AML-193 (cell line): ENCODE data around the gene ZNF260.

ENCODE experiments used
- DNase-seq, 2 experiments: peaks; one replicate each; lab custom pipeline; 2025; lab: John Stamatoyannopoulos, UW

ZNF260 gene

DNA sequence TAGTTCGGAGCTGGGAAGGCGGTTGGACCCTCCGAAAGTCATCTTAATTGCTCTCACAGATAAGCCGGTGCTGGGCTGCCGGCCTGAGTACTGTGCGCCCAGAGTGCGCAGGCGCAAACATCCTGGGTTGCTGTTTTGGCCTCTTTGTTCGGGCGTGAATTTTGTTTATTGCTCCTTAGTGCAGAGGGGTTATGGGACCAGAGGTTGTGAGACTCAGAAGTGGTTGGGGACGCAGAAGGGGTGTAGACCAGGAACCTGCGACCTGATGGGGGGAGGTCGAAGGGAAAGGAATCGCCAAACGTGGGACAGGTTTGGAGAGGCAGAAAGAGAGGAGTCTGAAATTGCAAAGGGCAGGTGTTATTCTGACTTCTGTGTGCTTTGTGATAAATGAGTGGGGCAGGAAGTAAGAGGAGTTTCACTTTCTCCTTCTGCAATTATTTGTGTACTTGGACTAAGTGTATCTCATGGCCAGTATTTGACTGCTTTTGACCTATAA, 38.1 kb downstream of the ZNF260 start:
- DNase-seq: peak in 1 of 2 experiments; percentile 85

- peak; percentile 89 to 95 for DNase-seq
Measured at GRCh38 chr19:36489118-36489919, 38.8 kb downstream of the ZNF260 start, which contains the start of gene ZNF566. Gene ZNF566, minus strand, starts transcription at chr19:36489561. Its CDS starts 13,004 bp downstream, at chr19:36476557.

DNA sequence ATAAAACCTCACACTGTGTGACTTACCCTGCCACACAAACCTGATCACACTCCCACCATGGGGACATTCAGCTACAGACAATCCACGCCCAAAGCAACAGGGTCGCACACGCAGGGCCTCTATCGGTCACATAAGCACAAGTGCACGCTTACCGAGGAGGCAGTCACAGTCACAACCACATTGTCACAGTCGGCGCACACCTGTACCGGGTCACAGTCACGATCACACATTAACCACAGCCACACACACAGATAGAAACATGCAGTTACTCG, 39.3 kb downstream of the ZNF260 start:
- DNase-seq: peak; percentile 28 to 32

GRCh38 chr19:36488118-36488845, 39.8 kb downstream of the ZNF260 start:
- DNase-seq: no peak

GRCh38 chr19:36483653-36484052, 44.4 kb downstream of the ZNF260 start:
- no peak for DNase-seq

- no peak for DNase-seq
Measured at GRCh38 chr19:36482876-36483275, 45.2 kb downstream of the ZNF260 start.
